PC-3 (cell line): ENCODE measurements around the gene RAF1. TPM values are rescaled to one million over a fixed set of nuclear protein-coding genes. Genes with fewer than 3 reads are reported as not detected.

ENCODE experiments used
- ATAC-seq: fragments of 200-7000 bp; cut with Tn5 transposase; 2 replicates; pipeline ENCODE4 v1.9.1; 2020; ENCODE audit warnings: mild to moderate bottlenecking, moderate library complexity
- BruUV-seq: library from RNA; stranded (reverse); fragments of 400-500 nt; replicated peaks from 2 replicates; lab custom pipeline; 2021; lab: Mats Ljungman, UMichigan
- CTCF ChIA-PET: fragments of 300-600 bp; sonication (Branson Sonifier 250); formaldehyde crosslinking; loops from one replicate; lab custom pipeline; 2022; ENCODE audit warnings: antibody characterized with exemption; lab: Charles Lee
- POLR2A ChIA-PET: fragments of 300-600 bp; sonication (Branson Sonifier 250); formaldehyde crosslinking; loops from one replicate; lab custom pipeline; 2022; ENCODE audit warnings: antibody characterized with exemption; ENCODE audit not compliant: unreplicated experiment; lab: Charles Lee
- DNase-seq: peaks from one replicate; pipeline ENCODE4 v3.0.0-alpha.2; 2015
- H2AFZ ChIP-seq: fragments of 300-600 bp; sonication (generic); 2 replicates; pipeline ENCODE4 v1.6.0; 2016; ENCODE audit warnings: antibody characterized with exemption, low read length
- H3F3A ChIP-seq: fragments of 300-600 bp; sonication (generic); one replicate; pipeline ENCODE4 v1.6.0; 2017; ENCODE audit warnings: antibody characterized with exemption, low read length, control low read depth, mild to moderate bottlenecking; ENCODE audit not compliant: unreplicated experiment
- H3K27ac ChIP-seq: fragments of 300-600 bp; sonication (generic); 2 replicates; pipeline ENCODE4 v1.5.1; 2016; ENCODE audit warnings: mild to moderate bottlenecking, low read length
- H3K27me3 ChIP-seq: fragments of 300-600 bp; sonication (generic); 2 replicates; pipeline ENCODE4 v1.6.1; 2016; ENCODE audit warnings: low read length, mixed read lengths
- H3K36me3 ChIP-seq: fragments of 300-600 bp; sonication (generic); 2 replicates; pipeline ENCODE4 v1.6.1; 2016; ENCODE audit warnings: low read depth, mixed run types, low read length, mixed read lengths
- H3K4me1 ChIP-seq: fragments of 300-600 bp; sonication (generic); 2 replicates; pipeline ENCODE4 v1.5.1; 2016; ENCODE audit warnings: low read length; ENCODE audit not compliant: insufficient read depth
- H3K4me2 ChIP-seq: fragments of 300-600 bp; sonication (generic); 2 replicates; pipeline ENCODE4 v1.6.0; 2016; ENCODE audit warnings: low read length
- H3K4me3 ChIP-seq: fragments of 300-600 bp; sonication (generic); 2 replicates; pipeline ENCODE4 v1.5.1; 2016; ENCODE audit warnings: mild to moderate bottlenecking, low read length, mixed read lengths
- H3K79me2 ChIP-seq: fragments of 300-600 bp; sonication (generic); 2 replicates; pipeline ENCODE4 v1.6.1; 2017; ENCODE audit warnings: low read length, mixed read lengths
- H3K9ac ChIP-seq: fragments of 300-600 bp; sonication (generic); 2 replicates; pipeline ENCODE4 v1.6.0; 2016; ENCODE audit warnings: mild to moderate bottlenecking, low read length
- H3K9me2 ChIP-seq: fragments of 300-600 bp; sonication (generic); replicated peaks from 2 replicates; pipeline ENCODE4 v1.6.1; 2016; ENCODE audit warnings: mixed run types, low read length, mixed read lengths
- H3K9me3 ChIP-seq: fragments of 300-600 bp; sonication (generic); 2 replicates; pipeline ENCODE4 v1.6.1; 2016; ENCODE audit warnings: low read length, mixed read lengths
- H4K20me1 ChIP-seq: fragments of 300-600 bp; sonication (generic); 2 replicates; pipeline ENCODE4 v1.6.1; 2016; ENCODE audit warnings: low read length, mixed read lengths
- CTCF ChIP-seq: fragments of 300-600 bp; sonication (generic); conservative IDR thresholded peaks from 2 replicates; pipeline ENCODE4 v1.5.1; 2017; ENCODE audit warnings: antibody characterized with exemption, low read depth, mild to moderate bottlenecking, low read length
- EZH2 ChIP-seq: fragments of 300-600 bp; sonication (generic); IDR thresholded peaks from one replicate; pipeline ENCODE4 v1.6.1; 2017; ENCODE audit warnings: antibody characterized with exemption, mild to moderate bottlenecking, low read length; ENCODE audit not compliant: unreplicated experiment
- EZH2phosphoT487 ChIP-seq: fragments of 300-600 bp; sonication (generic); IDR thresholded peaks from 2 replicates; pipeline ENCODE4 v1.6.1; 2018; ENCODE audit warnings: mild to moderate bottlenecking, antibody characterized with exemption, low read length, borderline replicate concordance
- intact Hi-C: fragments of 100-400 bp; cut with micrococcal nuclease; formaldehyde crosslinking; loops from 2 replicates; pipeline ENCODE4 v1.9.0; 2023
- total RNA-seq: library from RNA; depleted of rRNA; stranded (reverse); fragments of >200 nt; gene quantifications from 2 replicates; pipeline ENCODE4 v1.2.3, GENCODE V29; 2014

The RAF1 gene
- total RNA-seq, 1 experiment from 2014 or later = 130 TPM

- Histone ChIP-seq H3K36me3 (no peaks in the 10 kb centered on the region), H2AFZ (peak overlapping the region; percentile 98), H3K79me2 (peaks cover 21% of the 10 kb centered on the region), H3K27ac (no peak overlapping the region), H3K9me3 (no peaks in the 10 kb centered on the region), H3K4me1 (peaks cover 8% of the 10 kb centered on the region), H3K9ac (peak overlapping the region; percentile 55), H3K4me2 (peak overlapping the region; percentile 94), H3K4me3 (peak overlapping the region; percentile 71), H3K9me2 (no peaks in the 10 kb centered on the region), H3F3A (no peaks in the 10 kb centered on the region), H4K20me1 (peaks cover 16% of the 10 kb centered on the region), H3K27me3 (no peaks in the 10 kb centered on the region)
- ChIA-PET CTCF (no interaction called here), POLR2A (interaction anchor here (0.5 to 1.0 kb wide), 5 partner anchors 8 to 421 kb away, joined by 3 to 5 read pairs (median 3); partner anchors contain the start of genes CAND2 and MKRN2OS)
- ATAC-seq = peak; percentile 9
- intact Hi-C loops = loop anchor here (10.0 kb wide), 1 partner anchor 341 kb away; no protein-coding TSS in a partner anchor
- no peak for TF ChIP-seq EZH2
- no peak for TF ChIP-seq EZH2phosphoT487
- TF ChIP-seq CTCF = no peak
- BruUV-seq = no TSS peak
- peak; percentile 32 for DNase-seq
Measured at GRCh38 chr3:12553921-12554391, 110.0 kb downstream of the RAF1 start.

- no peak overlapping the region for H2AFZ ChIP-seq
- no peaks in the 10 kb centered on the region for H3K36me3 ChIP-seq
- no peaks in the 10 kb centered on the region for H4K20me1 ChIP-seq
- H3K4me2 ChIP-seq = no peak overlapping the region
- no peaks in the 10 kb centered on the region for H3K27me3 ChIP-seq
- DNase-seq (no peak), ATAC-seq (no peak)
- BruUV-seq = no TSS peak
- no peak overlapping the region for H3K9ac ChIP-seq
- H3K9me2 ChIP-seq = no peaks in the 10 kb centered on the region
- H3F3A ChIP-seq = no peaks in the 10 kb centered on the region
- H3K4me3 ChIP-seq = no peak overlapping the region
- peaks cover 6% of the 10 kb centered on the region for H3K4me1 ChIP-seq
- TF ChIP-seq CTCF (no peak), EZH2 (no peak), EZH2phosphoT487 (no peak)
- intact Hi-C loops = loop anchor here (10.0 kb wide), 1 partner anchor 345 kb away; no protein-coding TSS in a partner anchor
- H3K27ac ChIP-seq = no peak overlapping the region
- POLR2A ChIA-PET = no interaction called here
- no peaks in the 10 kb centered on the region for H3K9me3 ChIP-seq
- CTCF ChIA-PET = no interaction called here
- no peaks in the 10 kb centered on the region for H3K79me2 ChIP-seq
Measured at GRCh38 chr3:12549971-12550760, 113.8 kb downstream of the RAF1 start.

DNA sequence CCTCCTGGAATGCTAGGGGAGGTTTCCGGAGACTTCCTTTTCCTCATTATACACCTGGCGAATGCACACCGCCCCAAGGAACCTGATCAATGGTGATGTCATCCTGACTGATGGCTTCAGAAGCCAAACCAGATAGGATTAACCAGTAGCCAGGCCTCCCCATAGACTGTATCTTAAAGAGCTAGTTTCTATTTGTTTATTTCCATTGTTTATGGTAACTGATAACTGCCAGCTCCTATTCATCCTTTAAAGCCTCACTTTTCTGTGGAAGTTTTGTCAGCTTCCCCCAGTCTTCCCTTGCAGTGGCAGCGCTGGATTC lies 118.5 kb downstream of the RAF1 start, which contains the start of gene MKRN2OS:
Gene MKRN2OS (minus strand): TSS at position 27 of the 319 bp plus-strand sequence. CDS start 35 bp downstream, outside the sequence.
- H3K4me1 ChIP-seq = peaks cover 21% of the 10 kb centered on the region
- peaks cover 9% of the 10 kb centered on the region for H3F3A ChIP-seq
- intact Hi-C loops = no loop called here
- no peaks in the 10 kb centered on the region for H4K20me1 ChIP-seq
- TF ChIP-seq CTCF = no peak
- no peak for TF ChIP-seq EZH2phosphoT487
- TF ChIP-seq EZH2 = no peak
- ChIA-PET CTCF (interaction anchor here (1.0 to 1.5 kb wide), 2 partner anchors 17 to 61 kb away, joined by 3 to 5 read pairs; partner anchors contain the start of gene TSEN2), POLR2A (interaction anchor here (0.5 to 1.0 kb wide), 5 partner anchors 9 to 381 kb away, joined by 3 to 5 read pairs (median 3); no protein-coding TSS in a partner anchor)
- H3K9me3 ChIP-seq = no peaks in the 10 kb centered on the region
- ATAC-seq (peak; percentile 88), DNase-seq (peak; percentile 98)
- H2AFZ ChIP-seq = peak within 1 kb of the TSS; percentile 76
- peak within 1 kb of the TSS; percentile 46 for H3K27ac ChIP-seq
- H3K27me3 ChIP-seq = no peaks in the 10 kb centered on the region
- H3K79me2 ChIP-seq = no peaks in the 10 kb centered on the region
- H3K36me3 ChIP-seq = peaks cover 6% of the 10 kb centered on the region; the same call in 1 of the 2 replicates
- no peaks in the 10 kb centered on the region for H3K9me2 ChIP-seq
- peak within 1 kb of the TSS; percentile 42 for H3K9ac ChIP-seq
- no TSS peak for BruUV-seq
- peak within 1 kb of the TSS; percentile 74 for H3K4me3 ChIP-seq
- H3K4me2 ChIP-seq = peak within 1 kb of the TSS; percentile 94
